Measurements from ENCODE around the gene MPP2.
A peak's percentile ranks its signal among the peaks of the same experiment; 100 is the strongest.
"Not testable (repeated sequence)": the region's sequence is repeated elsewhere in the genome, so short reads cannot be mapped to it uniquely, and the experiment has no call there.

The MPP2 gene

DNA sequence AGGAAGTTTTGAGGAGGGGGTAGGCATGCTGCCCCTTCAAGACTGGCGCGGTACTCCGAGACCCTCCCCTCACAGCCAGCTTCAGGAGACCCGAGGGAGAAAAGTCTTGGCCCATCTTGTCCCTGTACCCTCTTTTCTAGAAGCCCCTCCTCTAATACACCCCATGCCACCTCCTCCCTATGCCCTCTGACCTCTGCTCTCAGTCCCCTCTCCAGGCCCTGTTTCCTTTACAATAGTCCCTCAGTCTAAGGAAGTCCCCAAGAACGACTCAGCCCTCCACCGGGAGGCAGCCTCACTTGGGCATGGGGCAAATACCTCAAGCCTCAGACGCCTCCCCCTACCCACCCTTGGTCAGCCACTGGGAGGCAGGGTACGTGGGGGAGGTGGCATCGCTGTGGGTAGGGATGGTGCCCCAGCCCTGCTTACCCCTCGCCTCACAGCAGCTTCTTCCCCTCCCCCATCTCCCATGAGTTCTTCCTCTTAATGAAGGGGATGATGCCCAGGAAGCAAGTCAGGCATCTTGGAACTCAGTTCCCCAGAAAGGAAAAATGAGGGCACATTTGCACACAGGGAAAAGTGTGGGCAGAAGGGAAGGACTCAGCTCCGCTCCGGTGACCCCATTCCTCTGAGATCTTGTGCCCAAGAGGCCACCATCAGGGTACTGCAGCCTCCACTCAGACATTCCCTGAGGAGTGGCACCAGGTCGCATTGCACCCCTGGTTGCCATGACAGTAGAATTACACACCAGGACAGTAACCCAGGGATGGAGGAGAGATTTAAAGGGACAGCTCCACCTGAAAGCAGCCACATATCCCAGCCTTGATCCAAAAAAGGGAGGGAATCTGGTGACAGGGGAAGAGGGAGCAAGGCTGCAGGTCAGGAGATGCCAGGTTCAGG, 6.2 kb downstream of the MPP2 start:
- DNase-seq, result no peak

DNA sequence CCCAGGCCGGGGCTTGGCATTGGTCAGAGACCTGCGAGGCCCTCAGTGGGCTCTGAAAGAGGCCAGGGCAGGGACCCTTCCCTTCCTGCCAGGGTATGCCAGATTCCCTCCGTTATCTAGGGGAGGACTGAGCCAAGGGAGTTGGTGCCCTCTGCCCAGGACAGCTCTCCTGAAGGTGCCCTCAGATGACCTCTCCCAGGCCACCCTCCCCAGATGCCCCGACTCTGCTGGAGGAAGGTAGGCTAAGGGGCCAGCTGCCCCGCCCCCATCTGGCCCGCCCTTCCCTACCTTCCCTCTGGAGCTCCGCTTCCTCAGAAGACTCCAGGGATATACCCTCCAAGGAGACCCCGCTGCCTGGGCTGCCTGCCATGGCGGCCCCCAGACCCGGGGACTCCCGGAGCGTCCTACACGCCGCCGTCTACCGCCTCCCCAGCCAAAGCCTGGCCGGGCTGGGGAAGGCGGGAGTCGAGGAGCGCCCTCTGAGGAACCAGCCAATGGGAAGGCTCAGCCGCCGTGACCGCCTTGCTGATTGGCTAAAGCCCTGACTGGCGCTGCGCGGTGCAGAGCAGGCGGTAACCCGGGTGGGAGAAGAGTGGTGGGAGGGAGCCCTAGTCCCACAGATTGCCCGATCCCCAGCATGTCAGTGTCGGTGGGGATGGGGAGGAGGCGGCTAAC, 7.0 kb downstream of the MPP2 start:
- peak; percentile 90 for DNase-seq

DNA sequence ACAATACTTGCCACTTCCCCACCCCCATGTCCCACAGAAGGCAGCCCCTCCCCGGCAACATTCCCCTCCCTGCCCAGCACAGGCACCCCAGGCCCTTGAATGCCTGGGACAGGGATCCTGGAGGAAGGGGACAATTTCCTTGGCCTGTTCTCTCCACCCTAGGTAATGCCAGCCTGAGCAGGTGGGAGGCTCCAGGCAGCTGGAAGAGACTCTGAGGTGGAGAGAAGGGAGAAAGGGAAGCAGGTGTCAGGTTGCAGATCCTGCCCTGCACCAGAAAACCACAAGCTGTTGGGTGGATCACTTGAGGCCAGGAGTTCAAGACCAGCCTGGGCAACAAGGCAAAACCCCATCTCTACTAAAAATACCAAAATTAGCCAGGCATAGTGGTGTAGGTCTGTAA, 8.9 kb downstream of the MPP2 start:
- no peak for DNase-seq

DNA sequence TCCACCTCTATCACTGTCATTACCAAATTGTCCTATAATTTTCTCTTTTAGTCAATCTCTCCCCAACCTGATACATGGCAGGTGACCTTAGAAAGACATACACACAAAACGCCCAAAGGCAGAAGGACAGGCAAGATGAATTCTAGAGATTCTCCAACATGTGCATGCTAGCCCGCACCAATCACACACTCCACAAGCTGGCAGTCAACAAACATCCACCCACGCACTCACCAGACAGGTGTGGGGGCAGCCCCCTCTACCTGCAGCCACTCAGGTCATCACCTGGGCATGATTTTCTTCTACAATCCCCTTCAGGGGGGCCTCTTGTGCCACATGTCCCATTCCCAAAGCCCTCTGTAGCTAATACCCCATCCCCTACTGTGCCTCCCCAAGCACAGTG, 9.5 kb downstream of the MPP2 start:
- DNase-seq, result no peak

DNA sequence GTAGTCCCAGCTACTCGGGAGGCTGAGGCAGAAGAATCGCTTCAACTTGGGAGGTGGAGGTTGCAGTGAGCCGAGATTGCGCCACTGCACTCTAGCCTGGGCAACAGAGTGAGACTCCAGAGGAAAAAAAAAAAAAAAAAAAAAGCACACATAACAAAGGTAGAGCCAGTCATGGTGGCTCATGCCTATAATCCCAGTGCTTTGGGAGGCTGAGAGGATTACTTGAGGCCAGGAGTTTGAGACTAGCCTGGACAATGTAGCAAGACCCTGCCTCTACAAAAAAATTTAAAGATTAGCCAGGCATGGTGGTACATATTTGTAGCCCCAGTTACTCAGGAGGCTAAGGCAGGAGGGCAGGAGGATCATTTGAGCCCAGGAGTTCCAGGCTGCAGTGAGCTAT, 12.8 kb downstream of the MPP2 start:
- not testable (repeated sequence) for DNase-seq

DNA sequence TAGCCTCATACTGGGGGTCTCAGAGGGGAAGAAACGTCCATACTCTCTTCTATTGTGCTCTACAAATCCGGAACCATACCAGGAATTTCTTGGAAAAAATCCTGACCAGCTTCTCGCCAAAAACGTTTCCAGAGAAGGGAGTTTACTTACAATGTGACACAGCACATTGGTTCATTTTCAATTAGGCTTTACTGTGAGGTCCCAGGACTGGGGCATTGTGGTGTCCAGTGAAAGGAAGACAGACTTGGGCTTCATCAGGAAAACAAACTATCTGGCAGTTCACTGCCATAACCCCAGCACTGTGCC, 14.7 kb downstream of the MPP2 start:
- no peak for DNase-seq

DNA sequence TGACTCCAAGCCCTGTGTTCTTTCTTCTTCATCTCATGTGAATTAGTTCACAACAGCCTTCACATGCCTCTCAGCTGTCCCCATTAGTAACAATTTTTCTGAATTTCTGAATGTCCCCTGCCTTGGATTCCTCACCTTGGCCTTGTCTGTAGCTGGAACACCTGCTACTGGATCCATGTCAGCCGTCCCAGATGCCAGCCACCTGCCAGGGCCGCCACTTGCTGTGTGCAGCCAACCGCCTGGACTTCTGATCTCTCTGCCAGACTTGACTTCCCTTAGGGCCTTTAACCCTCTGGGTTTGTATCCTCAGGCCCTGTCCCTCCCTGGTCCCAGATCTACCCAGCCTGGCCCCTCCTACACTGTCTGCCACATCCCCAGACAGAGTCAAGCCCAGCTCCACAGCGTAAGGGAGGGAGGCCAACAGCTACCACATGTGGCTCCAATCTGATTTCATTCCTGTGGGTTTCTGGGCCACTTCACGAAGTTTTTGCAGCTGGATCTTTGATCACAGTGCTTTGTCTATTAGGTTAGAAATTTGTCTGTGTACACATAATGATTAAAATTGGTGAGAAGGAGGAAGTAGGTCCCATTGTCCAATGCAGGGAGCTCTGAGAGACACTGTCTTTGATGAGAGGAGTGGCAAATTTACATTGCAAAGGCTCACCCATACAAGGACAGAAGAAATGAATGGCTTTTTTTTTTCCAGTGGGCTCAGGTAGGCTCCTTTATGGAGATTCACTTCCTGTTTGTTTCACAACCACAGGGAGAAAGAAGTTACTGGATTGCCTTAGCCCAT, 15.3 kb downstream of the MPP2 start:
- no peak for DNase-seq

DNA sequence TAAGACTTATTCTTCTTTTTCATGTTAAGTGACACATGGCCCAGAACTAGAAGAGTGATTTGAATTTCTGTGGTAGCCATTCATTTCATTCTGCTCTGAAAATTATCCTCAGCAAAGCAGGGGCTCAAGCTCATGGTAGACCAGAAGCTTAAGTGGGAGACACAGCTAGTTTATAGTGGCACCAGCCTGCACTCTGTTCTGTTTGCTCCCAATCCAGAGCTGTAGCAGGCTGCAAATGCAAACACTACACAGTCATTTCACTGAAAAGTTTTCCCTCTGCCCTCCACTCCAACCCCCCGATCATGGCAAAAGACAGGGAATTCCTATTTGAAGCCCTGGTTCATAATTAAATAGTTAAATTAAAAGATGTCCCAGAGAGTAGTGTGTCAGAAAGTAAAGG, 17.1 kb downstream of the MPP2 start:
- DNase-seq, result no peak

DNA sequence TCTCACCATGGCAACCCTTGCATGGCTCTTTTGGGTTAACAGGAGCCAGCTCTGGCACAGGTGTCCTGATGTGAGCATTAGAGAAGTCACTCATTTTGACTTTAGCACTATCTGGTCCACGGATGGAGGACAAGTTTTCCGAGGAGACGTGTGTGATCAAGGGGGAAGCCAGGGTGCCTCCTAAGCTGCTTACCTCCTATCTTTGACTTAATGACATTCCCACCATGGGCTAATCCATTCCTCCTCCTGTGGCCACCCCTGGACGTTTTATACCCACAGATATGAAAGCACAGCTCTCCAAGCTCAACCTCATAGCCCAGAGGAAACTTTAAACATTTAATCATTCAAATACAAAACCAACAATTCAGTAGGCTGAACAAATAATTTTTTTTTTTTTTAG, 18.8 kb downstream of the MPP2 start:
- DNase-seq, result no peak

DNA sequence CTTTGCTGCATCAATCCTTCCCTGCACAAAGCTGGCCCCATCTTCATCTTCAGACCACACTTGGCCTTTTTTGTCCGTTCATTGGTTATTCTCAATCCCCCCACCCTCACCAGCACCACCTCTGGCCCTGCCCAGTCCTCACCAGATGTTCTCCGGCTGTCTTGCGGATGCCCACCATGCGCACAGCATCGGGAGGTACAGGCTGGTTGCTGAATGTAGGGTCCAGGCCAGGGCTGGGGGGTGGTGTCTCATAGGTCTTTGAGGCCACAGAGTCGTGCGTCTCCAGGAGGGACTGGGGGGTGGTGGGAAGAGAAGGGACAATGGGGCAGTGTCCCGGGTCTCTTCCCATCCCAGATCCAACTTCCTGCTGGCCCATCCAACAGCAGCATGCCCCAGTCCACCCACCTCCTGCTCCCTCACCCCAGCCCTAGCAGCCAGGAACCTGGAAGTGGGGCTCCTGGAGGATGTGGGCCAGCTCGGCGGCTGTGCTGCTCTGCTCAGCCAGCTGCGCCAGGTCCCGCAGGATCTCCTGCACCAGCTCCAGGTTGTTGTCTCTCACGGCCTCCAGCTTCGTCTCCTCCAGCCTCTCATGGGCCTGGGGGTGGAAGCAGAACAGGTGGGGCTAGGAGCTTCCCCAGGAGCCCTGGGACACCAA, 24.4 kb downstream of the MPP2 start:
- no peak for DNase-seq

DNA sequence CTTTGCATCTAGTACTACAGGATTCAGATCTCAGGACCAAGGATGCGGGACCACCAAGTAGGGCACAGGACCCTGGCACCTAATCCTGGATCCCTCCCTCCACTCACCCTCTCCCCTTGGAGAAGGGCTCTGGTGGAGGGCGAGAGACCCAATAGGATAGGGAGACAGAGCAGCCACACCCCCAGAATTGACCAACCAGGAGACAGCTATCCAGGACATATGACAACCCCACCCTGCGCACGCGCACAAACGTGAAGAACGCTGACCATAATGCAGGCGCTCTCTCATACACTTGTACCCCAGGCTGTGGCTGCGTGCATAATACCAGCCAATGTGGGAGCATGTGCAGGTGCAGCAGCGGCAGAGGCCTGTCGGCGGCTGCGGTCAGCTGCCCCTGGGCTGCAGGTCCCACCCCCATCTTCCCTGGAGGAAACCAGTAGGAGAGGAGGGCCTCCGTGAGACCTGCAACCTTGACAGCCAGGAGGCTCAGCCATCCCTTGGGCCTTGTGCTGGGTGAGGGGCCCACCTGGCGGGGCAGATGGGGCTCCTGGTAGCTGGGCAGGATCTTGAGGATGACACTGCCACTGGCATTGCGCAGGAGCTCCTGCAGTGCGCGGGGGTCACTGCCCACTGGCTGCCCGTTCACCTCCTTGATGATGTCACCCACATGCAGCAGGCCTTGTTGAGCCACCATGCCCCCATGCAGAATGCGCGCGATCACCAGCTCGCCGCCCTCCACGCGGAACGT, 25.4 kb downstream of the MPP2 start:
- no peak for DNase-seq

DNA sequence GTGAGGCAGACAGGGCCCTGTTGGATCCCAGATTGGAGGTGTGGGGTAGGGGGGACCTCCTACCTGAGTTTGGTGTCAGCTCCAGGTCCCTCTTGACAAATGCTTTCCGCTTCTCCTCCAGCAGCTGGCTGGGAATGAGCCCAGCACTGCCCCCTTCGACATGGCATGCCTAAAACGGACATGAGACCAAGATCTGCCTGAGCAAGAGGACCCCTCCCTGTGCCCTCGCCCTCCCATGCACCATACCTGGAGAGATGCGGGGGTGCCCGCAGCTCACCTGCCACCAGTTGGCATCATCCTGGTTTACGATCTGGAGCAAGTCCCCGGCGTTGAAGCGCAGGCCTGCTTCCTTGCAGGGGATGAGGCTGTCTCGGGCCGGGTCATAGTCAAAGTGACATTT, 26.2 kb downstream of the MPP2 start:
- no peak for DNase-seq

DNA sequence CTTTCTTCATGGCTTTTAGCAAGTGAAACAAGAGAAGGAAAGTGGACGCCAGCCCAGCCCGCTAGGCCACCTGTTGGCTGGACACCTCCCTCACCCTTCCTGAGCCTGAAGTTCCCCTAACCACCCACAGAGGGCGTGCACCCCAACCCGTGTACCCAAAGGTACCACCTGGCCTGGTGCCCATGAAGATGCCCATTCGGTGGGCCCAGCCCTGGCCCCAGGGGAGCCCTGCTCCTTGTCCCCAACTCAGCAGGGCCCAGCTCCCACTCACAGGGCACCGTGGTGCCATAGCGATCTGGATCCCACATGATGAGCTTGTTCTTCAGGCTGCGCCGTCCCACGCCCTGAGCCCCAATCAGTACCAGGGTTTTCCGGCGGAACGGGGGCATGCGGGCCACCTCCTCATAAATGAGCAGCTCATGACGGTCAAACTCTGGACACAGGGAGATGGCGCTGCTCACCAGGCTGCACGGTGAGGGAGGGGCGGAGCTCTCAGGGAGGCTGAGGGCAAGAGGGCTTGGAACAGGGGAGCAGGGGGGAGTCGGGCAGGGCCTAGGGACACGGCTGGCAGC, 26.8 kb downstream of the MPP2 start:
- peak; percentile 71 for DNase-seq

DNA sequence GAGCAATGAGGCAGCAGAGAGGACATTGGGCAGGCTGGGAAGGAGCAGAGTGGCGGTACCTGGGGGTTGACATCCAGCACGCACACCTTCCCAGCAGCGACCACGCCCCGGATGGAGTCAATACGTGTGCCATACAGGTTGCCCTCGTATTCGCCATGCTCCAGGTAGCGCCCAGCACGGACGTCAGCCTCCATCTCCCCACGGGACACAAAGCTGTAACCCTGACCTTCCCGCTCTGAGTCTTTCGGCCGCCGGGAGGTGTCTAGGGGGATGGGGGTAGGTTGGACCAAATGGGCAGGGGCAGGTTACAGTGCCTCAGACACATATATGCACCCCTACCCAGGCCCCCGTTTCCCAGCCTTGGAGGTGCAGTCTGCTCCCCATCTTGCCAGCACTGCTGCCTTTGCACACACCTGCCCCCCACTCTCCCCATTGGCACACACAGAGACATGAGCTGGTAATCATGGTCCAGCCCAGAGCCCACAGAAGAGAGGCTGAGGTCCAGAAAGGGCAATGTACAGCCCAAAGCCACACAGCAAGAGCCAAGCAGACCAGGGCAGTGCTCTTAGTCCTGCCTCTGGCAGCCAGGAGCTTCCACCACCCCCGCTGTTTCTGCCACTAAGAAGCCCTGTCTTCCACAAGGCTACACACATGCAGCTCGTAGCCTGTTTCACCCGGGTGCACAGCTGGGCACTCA, 27.5 kb downstream of the MPP2 start:
- no peak for DNase-seq

DNA sequence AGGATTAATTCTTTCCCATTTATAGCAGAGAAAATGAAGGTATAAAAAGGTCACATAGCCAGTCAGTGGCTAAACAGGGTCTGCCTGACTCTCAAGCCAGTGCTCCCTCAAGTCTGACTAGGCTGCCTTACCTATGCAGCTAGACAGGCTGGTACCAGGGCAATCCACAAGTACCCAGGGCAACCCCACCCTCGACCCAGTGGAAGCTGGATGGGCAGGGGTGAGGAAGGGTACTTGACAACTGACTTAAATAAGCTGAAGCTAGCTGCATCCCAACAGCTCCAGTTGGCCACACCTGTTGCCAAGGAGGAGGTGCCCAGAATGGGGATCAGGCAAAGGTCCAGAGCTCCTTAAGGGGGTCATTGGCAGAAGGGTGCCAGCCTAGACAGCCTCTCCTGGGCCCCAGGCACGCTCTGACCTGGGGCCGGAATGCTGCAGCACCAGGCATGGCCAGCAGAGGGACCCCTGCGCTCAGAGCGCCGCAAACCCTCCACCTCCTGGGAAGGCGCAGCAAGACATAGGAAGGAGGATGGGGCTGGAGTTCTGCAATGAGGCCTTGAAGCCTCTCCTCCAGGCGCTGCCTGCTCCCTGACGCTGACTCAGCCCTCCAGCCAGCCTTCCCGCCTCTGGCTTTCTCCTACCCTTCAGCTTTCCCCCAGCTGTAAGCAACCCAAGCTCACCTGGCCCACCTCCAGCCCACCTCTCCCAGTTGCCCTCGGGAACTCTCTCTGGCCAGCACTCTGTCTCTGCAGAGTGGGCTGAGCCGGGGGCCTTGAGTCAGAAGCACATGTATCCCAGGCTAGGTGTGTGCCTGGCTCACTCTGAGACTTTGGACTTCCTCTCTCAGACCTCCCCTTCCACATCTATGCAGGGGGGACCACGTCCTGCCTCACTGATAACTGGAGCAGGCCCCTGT, 28.8 kb downstream of the MPP2 start:
- DNase-seq, result peak; percentile 87

DNA sequence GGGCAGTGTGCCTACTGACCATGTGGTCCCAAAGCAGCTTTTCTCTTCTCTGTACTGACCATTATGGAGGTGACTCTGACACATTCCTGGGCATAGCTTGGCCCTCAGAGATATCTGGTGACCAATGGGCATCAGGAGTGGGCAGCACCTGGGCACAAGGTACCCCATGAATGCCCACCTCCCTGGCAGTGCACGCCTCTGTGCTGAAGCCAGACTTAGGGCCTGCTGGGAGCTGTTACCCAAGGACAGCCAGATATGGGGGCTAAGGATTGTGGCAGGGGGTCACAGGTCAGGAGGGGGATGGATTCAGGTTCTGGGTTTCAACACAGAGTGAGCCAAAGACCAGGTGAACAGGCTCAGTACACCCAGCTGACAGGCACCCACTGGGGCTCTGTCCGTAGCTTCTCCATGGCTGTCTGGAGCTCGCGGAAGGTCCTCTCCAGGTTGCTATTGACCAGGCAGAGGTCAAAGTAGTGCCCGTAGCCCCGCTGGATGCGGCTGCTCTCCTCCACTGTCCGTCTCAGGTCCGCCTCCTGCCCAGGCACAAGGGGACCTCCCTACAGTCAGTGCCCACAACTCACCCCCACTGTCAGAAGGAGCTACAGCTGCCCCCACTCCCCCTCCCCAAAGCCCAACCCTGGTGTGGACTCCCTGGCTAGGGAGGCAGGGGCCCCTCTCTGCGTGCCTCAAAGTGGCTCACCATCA, 29.7 kb downstream of the MPP2 start:
- no peak for DNase-seq

DNA sequence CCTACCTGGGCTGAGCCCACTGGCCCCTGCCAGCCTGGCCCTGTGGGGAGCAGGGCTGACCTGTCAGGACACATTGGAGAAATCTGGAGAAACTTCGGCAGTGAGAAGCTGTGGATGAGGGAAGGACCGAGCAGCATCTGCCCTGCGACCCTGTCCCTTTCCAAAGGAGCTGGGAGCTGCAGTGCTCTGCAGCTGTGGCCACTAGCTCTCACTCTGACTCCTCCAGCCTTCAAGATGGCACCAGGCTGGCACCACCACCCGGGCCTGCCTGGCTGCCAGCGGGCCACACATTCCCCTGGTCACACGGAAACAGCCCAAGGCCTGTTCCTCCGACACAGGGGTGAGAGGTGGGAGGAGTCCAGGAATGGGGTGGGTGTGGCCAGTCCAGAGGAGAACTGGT, 30.3 kb downstream of the MPP2 start:
- DNase-seq, result no peak

DNA sequence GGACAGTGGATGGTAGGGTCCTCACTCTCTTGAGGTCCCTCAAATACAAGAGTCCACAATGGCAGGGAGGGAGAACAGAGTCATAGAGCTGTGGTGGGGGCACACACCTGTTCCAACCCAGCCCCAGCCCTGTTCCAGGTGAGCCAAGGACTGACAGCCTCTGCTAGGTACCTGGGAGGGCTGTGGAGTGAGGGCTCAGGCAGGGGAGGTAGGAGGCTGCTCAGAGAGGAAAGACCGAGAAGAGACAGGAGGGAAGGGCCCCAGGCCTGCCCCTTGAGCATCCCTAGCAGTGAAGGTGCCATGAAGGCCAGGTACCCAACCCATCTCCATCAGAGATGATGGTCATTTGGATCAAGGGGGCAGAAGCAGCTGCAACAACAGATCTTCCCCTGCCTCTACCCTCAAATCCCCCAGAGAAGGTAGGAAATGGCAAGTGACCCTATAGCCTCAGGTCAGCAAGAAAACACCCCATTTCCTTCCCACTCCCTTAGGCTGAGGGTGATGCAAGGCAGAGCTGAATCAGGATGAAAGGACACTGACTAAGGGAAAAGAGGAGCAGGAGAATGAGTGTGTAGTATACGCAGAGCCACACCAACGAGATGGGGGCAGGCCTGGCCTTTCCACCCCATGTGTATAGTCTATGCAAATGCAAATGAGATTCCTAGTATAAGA, 31.7 kb downstream of the MPP2 start:
- no peak for DNase-seq

DNA sequence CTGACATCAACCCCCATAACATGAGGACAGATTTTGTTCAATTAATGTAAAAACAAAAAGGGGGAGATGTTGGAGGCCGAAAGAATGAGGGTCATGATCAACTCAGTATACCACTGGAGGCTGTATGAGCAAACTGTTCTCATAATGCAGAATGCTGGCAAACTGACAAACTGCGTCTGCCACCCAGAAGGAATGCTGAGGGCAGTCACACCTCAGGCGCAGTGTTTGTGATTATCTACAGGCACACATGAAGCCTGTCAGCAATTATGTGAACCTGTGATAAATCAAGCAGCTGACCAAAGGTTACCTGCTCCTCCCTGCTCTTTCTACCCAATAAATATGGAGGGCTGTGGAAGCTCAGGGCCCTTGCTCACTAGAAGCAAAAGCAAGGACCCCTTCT, 33.0 kb downstream of the MPP2 start:
- no peak for DNase-seq

Measured in stimulated activated CD8-positive, alpha-beta memory T cell treated with anti-CD3 and anti-CD28 coated beads, Interleukin-4, amount 100 ng/mL, for 48 hours (primary cell).